ENCODE results near the gene ZSCAN9. TPM values are rescaled to one million over a fixed set of nuclear protein-coding genes. Genes with fewer than 3 reads are reported as not detected.

ZSCAN9 gene
- total RNA-seq, 1 experiment from 2014 or later, result 25.8 TPM

DNA sequence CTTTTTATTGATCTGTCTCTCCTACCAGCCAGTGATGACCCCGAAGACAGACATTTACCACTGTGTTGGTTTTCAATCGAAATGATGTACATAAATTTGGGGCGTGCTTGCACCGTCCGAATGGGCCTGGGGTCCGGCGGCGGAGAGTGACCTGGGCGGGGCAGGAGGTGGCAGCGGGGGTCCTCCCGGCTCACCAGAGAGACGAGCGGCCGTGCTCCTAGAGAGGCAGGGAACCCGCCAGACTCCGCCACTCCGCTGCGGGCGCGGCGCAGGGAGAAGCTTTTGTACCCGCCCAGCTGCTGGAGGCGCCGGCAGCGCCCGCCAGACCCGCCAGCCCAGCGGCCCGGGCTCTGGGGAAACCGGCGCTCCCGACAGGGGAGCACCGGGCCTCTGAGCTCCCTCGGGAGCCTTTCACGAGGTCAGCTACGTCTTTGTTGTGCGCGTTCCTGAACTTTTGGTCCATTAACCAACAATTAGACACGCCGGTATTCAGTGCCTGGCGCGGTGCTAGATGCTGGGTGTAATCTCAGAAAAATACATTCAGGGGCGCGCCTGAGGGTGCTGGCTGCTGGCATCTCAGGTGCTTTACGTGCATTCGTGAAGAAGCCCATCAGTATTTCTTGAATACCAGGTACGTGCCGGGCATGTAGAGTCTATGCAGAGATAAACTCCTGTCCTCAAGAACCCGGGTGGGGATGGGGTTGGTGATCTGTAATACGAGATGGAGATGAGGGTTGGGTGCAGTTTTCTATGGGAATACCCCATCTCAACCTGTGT lies 56.4 kb downstream of the ZSCAN9 start, which contains the start of gene PGBD1:
TSS of gene PGBD1 (plus strand) at position 285 of the 777 bp plus-strand sequence. CDS start 2,242 bp downstream, outside the sequence.
- CTCF ChIA-PET, result interaction anchor here (0.7 to 3.1 kb wide), 3 partner anchors 14 to 74 kb away, joined by 3 to 10 read pairs (median 3); partner anchors contain the start of genes ZKSCAN4 and ZSCAN26
- intact Hi-C loops (cut with micrococcal nuclease; ENCODE audit: unreplicated experiment), result loop anchor here (2.0 to 5.0 kb wide), 2 partner anchors 29 to 71 kb away; partner anchors contain the start of gene ZKSCAN4
- Mint-ChIP-seq H3K9me3 (ENCODE audit: low read depth, unreplicated experiment) (no peaks in the 10 kb centered on the region), H3K4me1 (ENCODE audit: low read depth, unreplicated experiment) (peaks cover 10% of the 10 kb centered on the region), H3K27ac (ENCODE audit: unreplicated experiment) (peak within 1 kb of the TSS; percentile 53), H3K4me3 (ENCODE audit: low read depth, unreplicated experiment) (peak within 1 kb of the TSS; percentile 91), H3K36me3 (ENCODE audit: insufficient read depth, unreplicated experiment) (peaks cover 10% of the 10 kb centered on the region), H3K27me3 (ENCODE audit: unreplicated experiment) (no peaks in the 10 kb centered on the region)
- BruUV-seq (replicated peaks), result no TSS peak
- DNase-seq, result peak; percentile 86
- TF ChIP-seq, protein P1, sequence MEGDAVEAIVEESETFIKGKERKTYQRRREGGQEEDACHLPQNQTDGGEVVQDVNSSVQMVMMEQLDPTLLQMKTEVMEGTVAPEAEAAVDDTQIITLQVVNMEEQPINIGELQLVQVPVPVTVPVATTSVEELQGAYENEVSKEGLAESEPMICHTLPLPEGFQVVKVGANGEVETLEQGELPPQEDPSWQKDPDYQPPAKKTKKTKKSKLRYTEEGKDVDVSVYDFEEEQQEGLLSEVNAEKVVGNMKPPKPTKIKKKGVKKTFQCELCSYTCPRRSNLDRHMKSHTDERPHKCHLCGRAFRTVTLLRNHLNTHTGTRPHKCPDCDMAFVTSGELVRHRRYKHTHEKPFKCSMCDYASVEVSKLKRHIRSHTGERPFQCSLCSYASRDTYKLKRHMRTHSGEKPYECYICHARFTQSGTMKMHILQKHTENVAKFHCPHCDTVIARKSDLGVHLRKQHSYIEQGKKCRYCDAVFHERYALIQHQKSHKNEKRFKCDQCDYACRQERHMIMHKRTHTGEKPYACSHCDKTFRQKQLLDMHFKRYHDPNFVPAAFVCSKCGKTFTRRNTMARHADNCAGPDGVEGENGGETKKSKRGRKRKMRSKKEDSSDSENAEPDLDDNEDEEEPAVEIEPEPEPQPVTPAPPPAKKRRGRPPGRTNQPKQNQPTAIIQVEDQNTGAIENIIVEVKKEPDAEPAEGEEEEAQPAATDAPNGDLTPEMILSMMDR (IDR thresholded peaks at IDR 0.05; ENCODE audit: unreplicated experiment), result no peak

DNA sequence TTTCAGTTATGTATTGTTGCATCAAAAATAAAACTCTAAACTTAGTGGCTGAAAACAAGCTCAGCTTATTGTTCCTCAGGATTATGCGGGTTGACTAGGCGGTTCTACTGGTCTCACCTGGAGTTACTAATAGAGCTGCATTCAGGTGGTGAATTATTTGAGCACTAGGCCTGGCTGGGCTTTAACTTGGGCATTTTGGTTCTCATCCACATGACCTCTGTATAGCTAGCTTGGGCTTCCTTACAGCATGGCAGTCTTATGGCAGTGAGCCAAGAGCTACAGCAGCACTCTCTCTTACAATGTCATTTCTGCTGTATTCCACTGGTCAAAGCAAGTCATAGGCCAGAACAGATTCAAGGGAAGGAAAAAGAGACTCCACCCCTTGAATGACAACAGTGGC lies 57.9 kb downstream of the ZSCAN9 start:
- Mint-ChIP-seq H3K27ac (ENCODE audit: unreplicated experiment) (no peak overlapping the region), H3K4me3 (ENCODE audit: low read depth, unreplicated experiment) (no peak overlapping the region), H3K9me3 (ENCODE audit: low read depth, unreplicated experiment) (no peaks in the 10 kb centered on the region), H3K27me3 (ENCODE audit: unreplicated experiment) (no peaks in the 10 kb centered on the region), H3K36me3 (ENCODE audit: insufficient read depth, unreplicated experiment) (peaks cover 10% of the 10 kb centered on the region), H3K4me1 (ENCODE audit: low read depth, unreplicated experiment) (peaks cover 10% of the 10 kb centered on the region)
- BruUV-seq (replicated peaks), result no TSS peak
- intact Hi-C loops (cut with micrococcal nuclease; ENCODE audit: unreplicated experiment), result loop anchor here (5.0 kb wide), 1 partner anchor 69 kb away; no protein-coding TSS in a partner anchor
- CTCF ChIA-PET, result no interaction called here
- TF ChIP-seq, protein P1 (IDR thresholded peaks at IDR 0.05; ENCODE audit: unreplicated experiment), result no peak
- no peak for DNase-seq

Other genes starting within 250 kb of the ZSCAN9 start
- 6.3 and 7.0 TPM in 2 replicates for gene ZNF165, start 144.7 kb upstream of the ZSCAN9 start, total RNA-seq (2022)
- 14.2 and 15.9 TPM in 2 replicates for gene ZSCAN16, start 100.7 kb upstream of the ZSCAN9 start, total RNA-seq (2022)
- 23.2 and 27.5 TPM in 2 replicates for gene ZKSCAN8, start 83.4 kb upstream of the ZSCAN9 start, total RNA-seq (2022)
- 6.1 and 6.7 TPM in 2 replicates for gene ZKSCAN4, start 27.0 kb downstream of the ZSCAN9 start, total RNA-seq (2022)
- not detected in 2 replicates for gene NKAPL, start 34.0 kb downstream of the ZSCAN9 start, total RNA-seq (2022)
- gene ZSCAN26, start 41.9 kb downstream of the ZSCAN9 start, total RNA-seq (2022), result 13.1 and 14.2 TPM in 2 replicates
- gene PGBD1, start 56.3 kb downstream of the ZSCAN9 start, total RNA-seq (2022), result 3.1 and 4.9 TPM in 2 replicates
- gene ZSCAN31, start 110.9 kb downstream of the ZSCAN9 start, total RNA-seq (2022), result 4.9 and 5.8 TPM in 2 replicates
- 7.3 and 7.8 TPM in 2 replicates for gene ZKSCAN3, start 124.7 kb downstream of the ZSCAN9 start, total RNA-seq (2022)
- 4.7 and 5.2 TPM in 2 replicates for gene ZSCAN12, start 174.5 kb downstream of the ZSCAN9 start, total RNA-seq (2022)
- 1.8 and 3.7 TPM in 2 replicates for gene ZSCAN23, start 218.2 kb downstream of the ZSCAN9 start, total RNA-seq (2022)